HG03066 (cell line): ENCODE data around the gene FGR.

Experiments
- ATAC-seq: cut with Tn5 transposase; IDR thresholded peaks from one replicate; pipeline ENCODE4 v1.9.1; 2021; ENCODE audit warnings: low read depth; ENCODE audit not compliant: unreplicated experiment

FGR gene

DNA sequence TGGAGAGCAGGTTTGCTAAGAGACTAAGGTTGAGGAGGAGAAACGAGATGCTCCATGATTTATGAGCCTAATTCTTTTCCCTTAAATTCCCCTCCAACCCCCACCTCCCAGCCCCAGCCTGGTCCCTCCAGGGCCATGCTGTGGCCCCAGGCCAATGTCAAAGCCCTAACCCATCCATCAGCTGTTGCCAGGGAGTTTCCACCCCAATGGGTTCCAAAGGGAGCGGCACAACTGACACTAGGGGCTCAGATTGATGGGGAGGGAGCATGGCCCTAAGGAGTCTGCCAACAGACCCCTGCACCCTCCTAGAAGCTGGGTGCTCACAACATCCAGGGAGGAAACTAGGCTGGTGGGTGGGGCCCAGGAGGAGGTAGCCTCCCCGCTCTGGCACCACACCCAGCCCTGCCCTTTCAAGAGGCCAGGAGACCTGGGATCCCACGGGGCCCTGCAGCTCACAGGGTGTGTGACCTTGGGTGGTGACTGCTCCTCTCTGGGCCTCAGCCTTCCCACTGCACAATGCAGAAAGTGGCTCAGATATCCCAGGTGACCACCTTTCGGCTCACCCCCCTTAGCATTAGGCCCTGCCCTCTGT, 44.0 kb downstream of the FGR start:
- ATAC-seq = no peak

DNA sequence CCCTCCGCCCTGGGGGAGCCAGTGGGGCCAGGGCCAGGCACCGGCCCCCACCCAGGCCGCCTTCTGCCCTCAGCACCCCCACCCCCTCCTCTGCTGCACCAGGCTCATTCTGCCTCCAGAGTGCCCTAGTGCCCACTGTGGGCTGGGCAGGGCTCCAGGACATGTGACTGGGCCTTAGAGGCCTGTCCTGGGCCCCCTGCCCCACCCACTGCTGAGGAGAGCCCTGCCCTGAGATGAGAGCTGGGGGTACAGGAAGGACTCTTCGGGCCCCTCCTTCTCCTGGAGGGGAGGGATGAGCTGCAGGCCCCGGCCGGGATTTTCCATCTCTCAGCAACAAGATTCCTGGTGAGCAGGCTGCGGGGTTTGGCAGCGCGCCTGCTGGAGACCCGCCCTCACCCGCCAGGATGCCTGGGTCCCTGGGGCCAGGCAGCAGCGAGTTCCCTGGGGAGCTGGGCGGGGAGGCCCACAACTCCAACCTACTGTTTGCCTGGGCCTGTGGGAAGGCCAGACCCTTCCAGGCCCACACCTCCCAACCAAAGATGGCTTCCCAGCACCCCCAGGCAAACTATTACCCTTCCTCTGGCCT, 45.1 kb downstream of the FGR start:
- ATAC-seq = no peak

DNA sequence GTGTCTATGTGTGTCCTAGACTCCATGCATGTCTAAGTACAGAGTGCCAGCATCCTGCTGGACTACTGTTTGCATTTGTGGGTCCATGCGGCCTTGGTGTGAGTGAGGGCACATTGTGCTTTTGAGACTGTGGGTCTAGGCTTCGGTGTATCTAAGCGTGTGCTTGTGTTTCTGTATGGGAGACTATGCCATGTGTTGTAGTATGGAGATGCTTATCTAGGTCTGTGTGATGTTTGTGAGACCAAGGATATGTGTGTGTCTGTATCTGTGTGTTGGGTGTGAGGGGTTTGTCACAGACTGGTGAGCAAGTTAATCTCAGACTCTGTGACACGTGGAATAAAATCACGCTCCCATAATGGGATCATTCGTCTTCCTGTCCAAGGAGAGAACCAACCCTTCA, 45.5 kb downstream of the FGR start:
- ATAC-seq = no peak

DNA sequence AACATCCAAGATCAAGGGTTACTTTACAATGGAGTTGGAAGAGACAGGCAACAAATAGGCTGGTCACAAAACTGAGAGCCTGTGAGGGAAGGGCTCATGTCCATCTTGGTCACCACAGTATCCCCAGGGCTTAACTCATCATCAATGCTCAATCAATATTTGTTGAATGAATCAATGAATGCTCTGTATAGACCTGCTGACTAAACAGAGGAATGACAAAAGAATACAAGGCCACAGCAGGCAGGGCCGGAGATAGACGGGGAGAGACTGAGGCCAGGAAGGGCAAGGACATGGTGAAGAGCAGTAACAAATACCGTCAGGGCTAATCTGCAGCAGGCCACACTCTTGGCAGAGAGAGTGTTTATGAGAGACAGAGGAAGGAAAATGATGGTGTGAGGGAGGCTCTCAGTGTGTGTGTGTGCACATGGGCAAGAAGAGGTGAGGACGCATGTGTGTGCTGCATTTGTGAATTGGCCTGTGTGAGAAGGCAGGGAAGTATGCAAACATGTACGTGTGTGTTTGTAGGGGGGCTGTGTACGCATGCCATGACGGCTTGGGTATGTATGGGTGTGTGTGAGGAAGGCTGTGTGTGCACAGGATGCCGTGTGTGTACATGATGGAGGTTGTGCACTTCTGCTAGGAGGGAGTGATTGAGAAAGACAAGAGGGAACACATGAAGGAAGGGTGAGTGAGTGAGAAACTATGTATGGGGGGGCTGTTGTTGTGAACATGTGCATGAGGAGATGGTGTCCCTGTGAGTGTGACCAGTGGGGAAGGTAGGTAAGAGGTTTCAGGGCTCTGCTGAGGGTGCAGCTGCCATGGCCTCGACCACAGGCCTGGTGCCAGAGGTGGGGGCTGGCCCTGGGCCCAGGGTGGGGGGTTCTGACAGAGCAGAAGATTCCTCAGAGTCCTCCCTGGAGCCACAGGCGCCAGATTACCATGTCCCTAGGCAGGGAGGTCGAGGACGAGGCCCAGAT, 46.4 kb downstream of the FGR start:
- ATAC-seq = no peak

DNA sequence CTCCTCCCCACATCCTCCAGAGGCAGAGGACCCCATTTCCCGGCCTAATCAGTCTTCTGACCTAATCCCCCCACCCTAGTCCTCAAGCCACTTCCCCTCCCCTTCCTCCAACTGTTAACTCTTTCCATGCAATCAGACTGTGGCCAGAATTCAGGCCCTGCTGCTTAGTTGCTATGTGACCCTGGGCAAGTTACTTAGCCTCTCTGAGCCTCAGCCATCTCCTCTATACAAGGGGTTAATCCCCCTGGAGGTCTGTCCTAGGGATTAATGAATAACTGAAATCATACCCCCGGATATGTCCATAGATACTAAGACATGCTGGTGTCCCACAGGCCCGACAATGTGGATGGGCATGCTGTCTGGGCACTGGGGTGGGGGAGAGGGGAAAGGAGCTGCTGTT, 49.3 kb downstream of the FGR start:
- no peak for ATAC-seq

DNA sequence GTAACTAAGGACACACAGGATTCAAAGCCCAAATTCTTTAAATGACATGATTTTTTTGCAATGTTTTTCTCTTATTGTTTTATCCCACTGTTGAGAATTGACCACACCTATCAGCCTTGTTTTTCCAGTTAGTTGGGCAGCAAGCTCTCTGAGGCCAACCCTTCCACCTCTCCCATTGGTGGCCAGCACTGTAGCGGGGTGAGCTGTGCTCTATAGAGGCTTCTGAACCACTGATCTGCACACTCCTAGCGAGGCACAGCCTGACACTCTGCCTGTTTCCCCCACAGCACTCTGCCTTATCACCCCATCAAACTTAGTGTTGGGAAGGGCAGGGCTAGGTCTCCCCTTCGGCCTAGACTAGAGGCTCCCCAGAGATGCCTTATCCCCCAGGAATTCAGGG, 50.5 kb downstream of the FGR start:
- no peak for ATAC-seq

DNA sequence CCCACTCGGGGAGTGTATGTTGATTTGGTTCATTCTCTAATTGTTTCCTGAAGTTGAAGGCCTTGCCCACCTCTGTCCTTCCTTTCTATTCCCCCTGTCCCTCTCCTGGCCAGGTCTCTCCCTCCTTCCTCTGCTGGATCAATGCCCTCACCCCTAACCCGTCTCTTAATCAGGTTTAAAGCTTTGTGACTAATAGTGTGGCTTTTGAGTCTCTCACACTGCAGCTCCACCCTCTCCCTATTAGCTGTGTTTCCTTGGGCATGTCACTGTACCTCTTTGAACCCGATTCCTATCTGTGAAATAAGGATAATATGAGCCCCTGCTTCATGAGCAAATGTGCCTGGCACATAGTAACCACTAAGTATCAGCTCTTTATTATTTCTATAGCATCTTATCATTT, 51.5 kb downstream of the FGR start:
- no peak for ATAC-seq

DNA sequence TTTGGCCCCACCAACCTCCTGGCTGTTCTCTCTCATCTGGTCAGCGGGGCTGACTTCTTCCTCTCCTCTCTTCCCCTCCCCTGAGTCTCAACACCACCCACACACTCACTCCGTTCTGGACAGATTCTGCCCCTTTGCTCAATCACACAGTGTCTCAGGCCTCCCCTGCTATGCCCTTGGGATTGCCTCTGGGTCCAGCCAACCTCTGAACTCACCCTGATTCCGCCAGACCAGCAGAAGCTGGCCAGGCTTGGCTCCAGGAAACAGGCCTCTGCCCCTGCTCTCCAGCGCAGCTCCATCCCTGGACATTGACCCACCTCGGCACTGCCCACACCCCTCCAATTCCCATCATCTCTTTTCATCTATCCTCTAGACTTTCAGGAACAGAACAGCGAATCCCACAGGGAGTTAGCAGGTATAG, 53.2 kb downstream of the FGR start:
- no peak for ATAC-seq

DNA sequence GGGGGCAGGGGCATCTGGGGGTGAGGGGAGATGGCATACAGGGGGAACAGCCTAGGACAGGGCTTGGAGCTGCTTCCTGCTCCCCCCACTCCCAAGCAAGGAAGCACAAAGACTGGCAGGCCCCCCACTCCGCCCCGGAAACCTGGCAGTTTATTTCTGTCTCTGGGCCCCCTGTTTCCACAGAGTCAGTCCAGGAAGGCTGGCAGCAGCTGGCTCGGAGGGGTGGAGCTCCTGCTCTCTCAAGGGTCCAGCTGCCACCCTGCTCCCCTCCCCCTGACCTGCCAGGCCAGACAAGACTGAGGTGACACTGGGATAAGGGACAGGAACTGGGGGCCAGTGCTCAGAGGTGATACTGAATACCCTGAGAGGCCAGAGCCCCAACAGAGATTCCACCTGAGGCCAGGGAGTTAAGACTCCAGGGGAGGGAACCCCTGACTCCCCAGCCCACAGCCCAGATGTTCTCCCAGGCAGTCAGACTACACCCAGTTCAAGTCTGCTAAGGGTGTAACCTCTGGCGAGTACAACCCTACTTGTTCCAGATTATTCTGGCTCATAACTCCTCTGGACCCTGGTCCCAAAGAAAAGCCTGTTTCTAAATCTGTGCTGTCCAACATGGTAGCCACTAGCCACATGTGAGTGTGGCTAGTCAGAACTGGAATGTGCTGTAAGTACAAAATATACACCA, 57.3 kb downstream of the FGR start:
- ATAC-seq = no peak

DNA sequence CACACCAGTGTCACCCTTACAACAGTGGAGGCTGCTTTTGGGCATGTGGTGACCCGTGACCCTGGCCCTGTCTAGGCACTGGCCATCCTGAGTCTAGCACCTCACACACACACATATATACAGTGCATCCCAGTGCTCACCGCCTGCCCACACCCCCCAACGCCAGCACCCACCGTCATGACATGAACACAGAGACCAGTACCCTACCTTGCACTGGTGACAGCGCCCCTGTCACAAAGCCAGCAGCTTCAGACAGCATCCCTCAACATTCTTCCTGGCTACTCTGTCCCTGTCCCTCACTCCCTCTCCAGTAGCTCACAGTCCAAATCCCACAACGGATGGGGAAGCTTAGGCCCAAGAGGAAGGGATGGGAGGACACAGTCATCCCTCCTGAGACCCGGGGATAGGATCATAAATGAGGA, 58.2 kb downstream of the FGR start:
- no peak for ATAC-seq

DNA sequence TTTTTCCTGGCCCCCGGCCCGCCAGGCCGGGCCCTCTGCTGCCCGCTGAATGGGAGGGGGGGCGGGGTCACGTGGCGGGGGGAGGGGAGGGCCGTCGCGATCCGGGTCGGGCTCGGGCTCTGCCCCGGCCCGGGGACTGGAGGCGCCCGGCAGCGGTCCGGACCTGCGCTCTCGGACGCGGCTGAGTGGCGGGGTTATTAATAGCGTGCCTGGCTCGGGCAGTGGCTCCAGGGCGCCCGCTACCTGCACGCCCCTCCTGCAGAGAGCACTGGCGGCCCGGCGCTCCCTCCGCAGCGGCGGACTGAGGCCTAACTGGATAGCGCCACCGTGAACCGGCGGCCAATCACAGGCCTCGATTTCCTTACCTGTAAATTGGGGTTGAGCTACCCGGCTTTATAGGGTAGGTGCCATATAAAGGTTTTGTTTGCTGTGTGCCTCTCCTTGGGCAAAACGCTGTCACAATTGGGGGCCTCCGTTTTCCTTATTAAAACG, 59.1 kb downstream of the FGR start:
- no peak for ATAC-seq

DNA sequence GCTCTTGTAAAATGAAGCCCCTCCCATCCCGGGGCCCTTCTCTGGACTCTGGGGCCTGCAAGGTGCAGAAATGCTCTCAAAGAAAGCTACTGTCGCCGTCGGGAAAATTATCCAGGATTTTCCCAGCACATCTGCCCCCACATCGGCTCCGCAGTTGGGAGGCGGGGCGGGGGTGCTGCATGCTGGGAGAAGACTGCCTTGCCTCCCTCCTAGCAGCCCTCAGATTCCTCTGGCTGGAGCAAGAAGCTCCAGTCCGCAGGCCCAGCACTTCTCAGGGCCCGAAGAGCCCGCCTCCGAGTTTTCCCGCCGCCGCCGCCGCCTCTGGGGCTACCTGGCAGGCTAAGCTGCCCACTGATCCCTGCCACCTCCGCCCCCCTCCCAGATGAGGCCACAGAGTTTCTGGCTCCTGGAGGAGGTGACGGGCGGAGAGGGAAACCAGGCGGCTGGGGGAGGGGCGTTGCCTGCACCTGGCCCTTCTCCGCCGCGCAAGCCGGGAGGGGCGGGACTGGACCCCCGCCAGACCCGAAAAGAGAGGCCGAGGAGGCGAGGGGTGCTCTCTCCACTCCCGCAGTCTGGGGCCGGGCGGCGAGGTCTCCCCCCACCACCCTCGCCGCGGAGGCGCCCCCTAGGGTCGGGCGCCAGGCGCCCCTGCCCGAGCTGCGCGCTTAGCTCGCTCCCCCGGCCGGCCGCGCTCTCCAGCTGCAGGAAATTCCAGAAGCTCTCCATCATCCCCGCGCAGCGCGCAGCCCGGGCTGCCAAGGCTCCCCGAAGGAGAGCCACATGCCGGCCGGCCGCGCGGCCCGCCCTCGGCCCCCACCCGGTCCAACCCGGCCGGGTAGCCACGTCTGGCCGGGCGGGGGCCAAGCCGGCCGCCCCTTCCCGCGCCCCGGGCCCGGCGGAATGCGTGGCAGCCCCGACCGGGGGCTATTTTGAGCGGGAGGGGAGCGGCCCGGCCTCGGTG, 59.8 kb downstream of the FGR start:
- ATAC-seq = no peak

DNA sequence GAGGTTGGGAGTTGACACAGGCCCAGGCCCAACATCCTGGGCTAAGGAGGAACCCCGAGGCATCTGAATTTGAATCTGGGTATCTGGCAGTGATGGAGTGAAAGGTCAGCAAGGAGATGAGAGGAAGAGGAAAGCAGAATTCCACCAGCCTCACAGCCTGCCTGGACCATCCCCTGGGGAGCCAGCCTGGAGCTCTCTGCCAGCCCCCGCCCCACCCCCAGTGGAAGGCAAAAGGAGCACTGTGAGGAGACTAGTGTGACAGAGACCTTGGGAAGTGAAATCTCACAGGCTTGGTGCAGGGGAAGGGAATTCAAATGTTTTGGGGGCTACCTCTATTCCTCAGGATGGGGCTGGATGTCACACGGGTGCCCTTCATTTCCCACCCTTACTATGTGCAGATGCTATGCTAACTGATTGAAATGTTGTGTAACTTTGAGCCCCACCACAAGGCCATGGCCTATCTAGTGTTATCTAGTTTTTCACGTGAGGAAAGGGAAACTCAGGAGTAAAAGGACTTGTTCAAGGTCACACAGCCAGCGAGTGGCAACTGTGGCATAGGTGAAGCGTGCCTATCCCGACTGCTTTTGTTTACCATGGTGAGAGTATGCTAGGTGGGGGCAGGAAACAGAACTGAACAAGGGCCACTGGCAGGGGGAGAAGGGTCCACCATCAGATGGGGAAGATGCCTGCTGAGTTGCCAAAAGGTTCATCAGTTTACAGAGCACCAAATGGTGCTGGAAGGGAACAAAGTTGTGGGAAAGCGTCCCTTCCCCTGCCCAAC, 60.8 kb downstream of the FGR start:
- no peak for ATAC-seq

DNA sequence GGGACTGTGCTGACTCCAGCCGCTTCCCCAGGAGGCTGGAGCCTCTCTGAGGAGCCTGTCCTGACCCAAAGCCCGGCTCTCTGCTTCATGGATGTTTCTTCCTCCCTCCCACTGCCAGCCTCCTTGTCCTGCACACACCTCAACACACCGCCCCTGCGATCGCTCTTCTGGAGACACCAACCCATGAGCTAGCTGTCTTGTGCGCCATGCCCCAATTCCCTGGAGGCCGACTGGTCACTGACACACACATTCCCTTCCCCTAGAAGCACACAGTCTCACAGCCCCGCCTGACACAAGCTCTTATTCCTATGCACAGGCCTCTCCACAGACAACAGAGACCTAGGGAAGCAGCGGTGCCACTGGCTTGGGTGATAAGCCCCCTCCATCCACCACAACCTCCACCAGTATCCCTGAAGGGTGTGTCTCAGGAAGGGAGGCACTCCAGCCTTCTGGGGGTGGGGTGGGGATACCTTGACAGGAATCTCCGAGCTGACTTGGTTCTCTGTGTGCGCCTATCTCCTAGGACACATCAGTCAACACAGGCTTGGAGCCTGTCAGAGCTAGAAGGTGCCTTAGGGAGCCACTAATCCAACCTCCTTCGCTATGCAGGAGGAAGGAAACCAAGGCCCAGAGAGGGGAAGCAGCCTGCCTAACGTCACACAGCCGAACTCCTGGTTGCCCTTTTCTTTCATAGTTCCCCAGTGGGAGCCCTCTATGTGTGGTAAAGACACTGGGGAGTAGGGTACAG, 62.1 kb downstream of the FGR start:
- ATAC-seq = no peak

DNA sequence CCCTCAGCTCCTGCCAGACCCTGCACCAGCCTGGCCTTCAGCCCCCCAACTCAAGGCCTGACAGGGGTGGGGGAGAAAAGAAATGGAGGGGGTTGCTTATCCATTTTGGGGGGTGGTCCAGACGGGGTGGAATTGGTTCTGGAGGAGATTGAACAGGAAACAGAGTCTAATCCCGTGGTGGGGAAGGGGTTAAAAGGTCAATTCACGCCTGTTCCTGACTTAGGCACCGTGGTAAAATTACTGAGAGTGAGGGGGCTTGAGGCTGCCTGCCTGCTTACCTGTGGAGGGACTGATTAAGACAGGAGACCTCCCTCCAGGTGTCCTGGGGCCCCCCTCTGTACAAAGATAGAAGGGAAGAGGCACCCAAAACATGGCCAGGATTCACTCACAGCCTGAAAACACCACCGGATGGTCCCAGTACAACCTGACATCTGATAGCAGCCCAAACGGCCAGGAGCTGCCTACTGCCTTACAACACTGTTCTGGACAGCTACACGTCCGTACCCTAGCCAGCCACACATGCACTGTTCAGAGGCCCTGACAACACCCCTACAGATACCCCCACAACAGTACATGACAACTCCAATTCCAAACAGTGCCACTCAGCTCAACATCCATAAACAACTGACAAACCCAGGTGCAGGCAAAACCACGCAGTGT, 62.8 kb downstream of the FGR start:
- no peak for ATAC-seq

DNA sequence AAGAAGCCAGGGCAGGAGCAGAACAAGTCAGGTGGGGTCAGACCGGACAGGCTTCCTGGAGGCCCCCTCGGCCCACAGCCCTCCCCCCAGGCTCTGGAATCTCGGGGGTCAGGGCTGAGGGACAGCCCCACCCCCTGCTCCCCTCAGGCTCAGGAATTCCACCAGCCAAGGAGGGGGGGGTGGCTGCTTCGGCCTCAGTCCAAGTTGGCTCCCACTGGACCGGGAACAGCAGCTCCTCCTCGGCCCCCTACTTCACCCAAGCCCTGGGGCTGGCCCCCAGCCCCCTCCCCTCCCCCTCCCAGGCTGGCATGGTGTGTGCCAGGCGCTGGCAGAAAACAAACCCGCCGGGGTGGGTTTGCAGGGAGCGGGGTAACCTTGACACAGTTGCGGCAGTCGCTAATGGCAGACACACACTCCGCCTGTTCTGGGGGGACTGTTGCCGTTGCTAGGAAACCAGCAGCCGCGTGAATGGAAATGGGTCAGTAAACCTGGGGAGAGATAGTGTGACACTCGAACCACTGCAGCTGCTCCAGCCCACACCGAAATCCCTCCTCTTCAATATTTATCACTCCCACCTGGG, 63.5 kb downstream of the FGR start:
- no peak for ATAC-seq

DNA sequence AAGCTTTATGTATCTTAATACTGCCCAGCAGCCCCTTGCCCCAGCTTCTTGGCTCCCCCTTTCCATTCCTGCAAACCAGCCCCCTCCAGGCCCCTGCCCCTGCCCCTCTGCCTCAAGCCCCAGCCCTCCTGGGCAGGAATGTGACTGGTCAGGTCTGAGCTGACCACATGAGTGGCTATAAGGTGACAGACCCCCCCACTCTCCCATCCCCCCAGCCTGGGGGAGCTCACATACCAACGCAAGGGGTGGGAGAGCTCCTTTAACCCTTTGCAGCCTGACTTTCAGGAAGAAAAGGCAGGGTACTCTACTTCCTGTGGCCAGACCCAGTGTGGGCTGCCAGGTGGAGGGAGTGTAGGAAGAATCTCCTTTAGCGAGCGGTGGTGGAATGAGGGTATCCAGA, 64.2 kb downstream of the FGR start:
- no peak for ATAC-seq

DNA sequence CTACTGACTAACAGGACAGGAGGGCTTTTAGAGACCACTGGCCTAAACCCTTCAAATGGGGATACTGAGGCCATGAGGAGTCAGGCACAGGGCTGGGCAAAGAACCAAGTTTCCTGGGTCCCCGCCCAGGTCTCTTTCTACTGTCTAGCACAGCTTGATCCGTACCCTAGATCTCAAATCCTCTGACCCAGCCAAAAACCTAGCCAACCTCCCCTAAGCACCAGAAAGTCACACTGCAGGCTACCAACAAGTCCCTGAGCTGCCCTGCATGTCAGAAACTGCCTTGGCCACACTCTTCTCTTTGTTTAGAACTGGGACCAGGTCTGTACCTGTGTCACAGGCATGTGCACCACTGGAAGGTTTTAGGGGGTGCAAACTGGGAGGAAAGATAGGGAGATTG, 64.6 kb downstream of the FGR start:
- ATAC-seq = no peak
